IPS DF 4.7 (cell line): ENCODE data around the gene CD72.

Experiments
- DNase-seq: peaks from one replicate; pipeline ENCODE4 v3.0.0-alpha.2; 2013; ENCODE audit warnings: low spot score; ENCODE audit errors: extremely low read depth

Gene CD72

DNA sequence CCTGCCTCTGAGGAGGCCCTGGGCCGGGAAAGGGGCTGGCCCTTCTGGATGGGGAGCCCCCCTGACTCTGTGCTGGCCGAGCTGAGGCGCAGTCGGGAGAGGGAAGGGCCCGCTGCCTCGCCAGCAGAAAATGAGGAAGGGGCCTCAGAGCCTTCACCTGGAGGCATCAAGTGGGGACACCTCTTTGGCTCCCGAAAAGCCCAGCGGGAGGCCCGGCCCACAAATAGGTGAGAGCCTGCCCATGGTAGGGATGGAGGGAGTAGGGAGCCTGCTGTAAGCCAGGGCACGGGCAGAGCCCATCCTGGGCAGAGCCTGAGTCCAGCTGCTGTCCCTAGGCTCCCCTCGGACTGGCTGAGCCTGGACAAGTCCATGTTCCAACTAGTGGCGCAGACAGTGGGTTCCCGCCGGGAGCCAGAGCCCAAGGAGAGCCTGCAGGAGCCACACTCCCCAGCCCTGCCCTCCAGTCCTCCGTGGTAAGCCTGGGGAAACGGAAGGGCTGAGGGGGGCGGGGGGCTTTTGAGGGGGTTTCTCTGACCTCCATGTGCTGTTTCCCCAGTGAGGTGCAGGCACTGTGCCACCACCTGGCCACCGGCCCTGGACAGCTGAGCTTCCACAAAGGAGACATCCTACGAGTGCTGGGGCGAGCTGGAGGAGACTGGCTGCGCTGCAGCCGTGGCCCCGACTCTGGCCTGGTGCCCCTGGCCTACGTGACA lies 57.4 kb downstream of the CD72 start:
- no peak for DNase-seq
